ENCODE measurements around the gene CPEB3.

DNA sequence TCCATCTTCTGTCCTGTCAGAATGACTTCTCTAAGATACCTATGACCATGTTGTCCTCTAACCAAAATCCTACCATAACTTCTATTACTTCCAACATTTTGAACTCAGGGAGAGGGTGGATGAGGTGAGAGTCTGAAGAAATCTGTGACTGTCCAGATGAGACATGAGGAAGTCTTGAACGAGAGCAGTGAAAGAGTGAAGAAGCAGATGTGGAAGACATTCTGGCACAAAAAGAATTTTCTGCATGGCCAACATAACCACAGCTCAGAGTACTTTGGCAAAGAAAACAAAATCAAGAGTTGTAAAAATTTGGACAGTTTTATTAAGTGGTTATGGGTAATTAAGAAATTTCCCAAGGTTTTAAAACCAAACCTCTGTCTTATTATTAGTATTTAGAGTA, 141.6 kb downstream of the CPEB3 start:
- TF ChIP-seq RAD21 (conservative IDR thresholded peaks at IDR 0.05 in 1 of 2, IDR thresholded peaks at IDR 0.05 in 1 of 2): no peak
- TF ChIP-seq, protein P1, sequence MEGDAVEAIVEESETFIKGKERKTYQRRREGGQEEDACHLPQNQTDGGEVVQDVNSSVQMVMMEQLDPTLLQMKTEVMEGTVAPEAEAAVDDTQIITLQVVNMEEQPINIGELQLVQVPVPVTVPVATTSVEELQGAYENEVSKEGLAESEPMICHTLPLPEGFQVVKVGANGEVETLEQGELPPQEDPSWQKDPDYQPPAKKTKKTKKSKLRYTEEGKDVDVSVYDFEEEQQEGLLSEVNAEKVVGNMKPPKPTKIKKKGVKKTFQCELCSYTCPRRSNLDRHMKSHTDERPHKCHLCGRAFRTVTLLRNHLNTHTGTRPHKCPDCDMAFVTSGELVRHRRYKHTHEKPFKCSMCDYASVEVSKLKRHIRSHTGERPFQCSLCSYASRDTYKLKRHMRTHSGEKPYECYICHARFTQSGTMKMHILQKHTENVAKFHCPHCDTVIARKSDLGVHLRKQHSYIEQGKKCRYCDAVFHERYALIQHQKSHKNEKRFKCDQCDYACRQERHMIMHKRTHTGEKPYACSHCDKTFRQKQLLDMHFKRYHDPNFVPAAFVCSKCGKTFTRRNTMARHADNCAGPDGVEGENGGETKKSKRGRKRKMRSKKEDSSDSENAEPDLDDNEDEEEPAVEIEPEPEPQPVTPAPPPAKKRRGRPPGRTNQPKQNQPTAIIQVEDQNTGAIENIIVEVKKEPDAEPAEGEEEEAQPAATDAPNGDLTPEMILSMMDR (IDR thresholded peaks at IDR 0.05): no peak
- no peak for TF ChIP-seq POLR2A (IDR thresholded peaks at IDR 0.05; ENCODE audit: low read length)
- TF ChIP-seq GATA3 (IDR thresholded peaks at IDR 0.05; ENCODE audit: borderline replicate concordance): no peak
- TF ChIP-seq HOXB13 (CRISPR knock-in tag; IDR thresholded peaks at IDR 0.05; ENCODE audit: low read depth): no peak
- no peak for TF ChIP-seq REST (IDR thresholded peaks at IDR 0.05)
- no peak for TF ChIP-seq MAZ (IDR thresholded peaks at IDR 0.05; ENCODE audit: borderline replicate concordance, low read depth, low read length)
- TF ChIP-seq, protein P2, sequence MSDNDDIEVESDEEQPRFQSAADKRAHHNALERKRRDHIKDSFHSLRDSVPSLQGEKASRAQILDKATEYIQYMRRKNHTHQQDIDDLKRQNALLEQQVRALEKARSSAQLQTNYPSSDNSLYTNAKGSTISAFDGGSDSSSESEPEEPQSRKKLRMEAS (IDR thresholded peaks at IDR 0.05): no peak
- no peak for TF ChIP-seq EP300 (IDR thresholded peaks at IDR 0.05)
- TF ChIP-seq KDM5A (IDR thresholded peaks at IDR 0.05): no peak
- no peak for TF ChIP-seq CHD2 (IDR thresholded peaks at IDR 0.05; ENCODE audit: low read length, partially characterized antibody)
- no peak for TF ChIP-seq SMC3 (IDR thresholded peaks at IDR 0.05)
- TF ChIP-seq TFCP2L1 (CRISPR knock-in tag; IDR thresholded peaks at IDR 0.05): no peak
